PC-3 (cell line): ENCODE results near the gene TBC1D2B.

Experiments
- EZH2 ChIP-seq: fragments of 300-600 bp; sonication (generic); IDR thresholded peaks from one replicate; pipeline ENCODE4 v1.6.1; 2017; ENCODE audit warnings: antibody characterized with exemption, mild to moderate bottlenecking, low read length; ENCODE audit not compliant: unreplicated experiment
- EZH2phosphoT487 ChIP-seq: fragments of 300-600 bp; sonication (generic); IDR thresholded peaks from 2 replicates; pipeline ENCODE4 v1.6.1; 2018; ENCODE audit warnings: mild to moderate bottlenecking, antibody characterized with exemption, low read length, borderline replicate concordance
- TF ChIP-seq, protein P1 (sequence below): fragments of 300-600 bp; sonication (generic); conservative IDR thresholded peaks from 2 replicates; pipeline ENCODE4 v1.5.1; 2017; ENCODE audit warnings: antibody characterized with exemption, low read depth, mild to moderate bottlenecking, low read length

DNA sequence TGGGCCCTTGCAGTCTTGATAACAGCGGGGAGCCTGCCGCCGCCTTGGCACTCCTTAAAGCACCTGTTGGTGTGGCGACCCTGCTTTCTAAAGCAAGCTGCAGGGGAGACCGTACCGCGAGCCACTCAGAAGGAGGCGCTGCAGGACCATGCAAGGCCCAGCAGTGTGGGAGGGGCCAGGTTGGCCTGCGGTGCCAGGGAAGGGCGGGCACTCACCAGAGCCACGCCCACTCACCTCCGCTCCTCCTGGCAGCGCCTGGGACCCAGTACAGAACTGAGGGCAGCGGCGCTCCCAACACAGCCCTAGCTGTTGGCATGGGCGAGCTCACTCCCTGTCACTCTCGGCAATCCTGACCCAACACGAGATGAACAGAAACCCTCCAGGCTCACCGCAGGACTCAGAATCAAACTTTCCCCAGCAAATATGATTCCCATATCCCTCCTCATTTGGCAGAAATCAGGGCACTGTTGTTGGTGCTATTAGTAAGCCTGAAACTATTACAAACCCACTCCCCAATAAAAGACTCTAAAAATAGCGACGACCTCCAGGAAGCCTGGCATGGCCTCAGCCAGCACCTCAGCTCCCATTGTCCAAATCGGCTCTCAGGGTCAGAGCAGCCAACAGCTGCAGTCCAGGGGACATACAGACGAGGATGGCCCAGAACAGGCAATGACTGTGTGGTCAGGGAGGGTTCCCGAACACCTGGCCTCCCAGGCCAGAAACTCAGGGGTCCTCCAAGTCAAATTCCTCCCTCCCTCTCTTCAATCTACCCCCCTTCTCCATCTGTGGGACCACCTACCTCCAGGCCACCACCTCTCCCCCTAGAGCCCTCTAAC is 77.2 kb downstream of the TBC1D2B start:
- TF ChIP-seq, protein P1, sequence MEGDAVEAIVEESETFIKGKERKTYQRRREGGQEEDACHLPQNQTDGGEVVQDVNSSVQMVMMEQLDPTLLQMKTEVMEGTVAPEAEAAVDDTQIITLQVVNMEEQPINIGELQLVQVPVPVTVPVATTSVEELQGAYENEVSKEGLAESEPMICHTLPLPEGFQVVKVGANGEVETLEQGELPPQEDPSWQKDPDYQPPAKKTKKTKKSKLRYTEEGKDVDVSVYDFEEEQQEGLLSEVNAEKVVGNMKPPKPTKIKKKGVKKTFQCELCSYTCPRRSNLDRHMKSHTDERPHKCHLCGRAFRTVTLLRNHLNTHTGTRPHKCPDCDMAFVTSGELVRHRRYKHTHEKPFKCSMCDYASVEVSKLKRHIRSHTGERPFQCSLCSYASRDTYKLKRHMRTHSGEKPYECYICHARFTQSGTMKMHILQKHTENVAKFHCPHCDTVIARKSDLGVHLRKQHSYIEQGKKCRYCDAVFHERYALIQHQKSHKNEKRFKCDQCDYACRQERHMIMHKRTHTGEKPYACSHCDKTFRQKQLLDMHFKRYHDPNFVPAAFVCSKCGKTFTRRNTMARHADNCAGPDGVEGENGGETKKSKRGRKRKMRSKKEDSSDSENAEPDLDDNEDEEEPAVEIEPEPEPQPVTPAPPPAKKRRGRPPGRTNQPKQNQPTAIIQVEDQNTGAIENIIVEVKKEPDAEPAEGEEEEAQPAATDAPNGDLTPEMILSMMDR = peak; percentile 63
- no peak for TF ChIP-seq EZH2
- TF ChIP-seq EZH2phosphoT487 = no peak
